Coronary artery (tissue), 2 donors: Measurements from ENCODE around the gene ALB.

Experiments used
- DNase-seq: peaks from one replicate; pipeline ENCODE4 v3.0.0-alpha.2; 2017; ENCODE audit warnings: low spot score
- H3K27ac ChIP-seq, 2 donors: fragments of 200-600 bp; sonication (generic); one replicate each; pipeline ENCODE4 v1.5.1; 2016 to 2019
- H3K4me3 ChIP-seq: fragments of 200-600 bp; sonication (generic); 2 replicates; pipeline ENCODE4 v1.5.1; 2016; ENCODE audit warnings: mild to moderate bottlenecking, moderate library complexity
- CTCF ChIP-seq: fragments of 200-600 bp; sonication (generic); IDR thresholded peaks from one replicate; pipeline ENCODE4 v1.5.1; 2019; ENCODE audit warnings: antibody characterized with exemption

The ALB gene

DNA sequence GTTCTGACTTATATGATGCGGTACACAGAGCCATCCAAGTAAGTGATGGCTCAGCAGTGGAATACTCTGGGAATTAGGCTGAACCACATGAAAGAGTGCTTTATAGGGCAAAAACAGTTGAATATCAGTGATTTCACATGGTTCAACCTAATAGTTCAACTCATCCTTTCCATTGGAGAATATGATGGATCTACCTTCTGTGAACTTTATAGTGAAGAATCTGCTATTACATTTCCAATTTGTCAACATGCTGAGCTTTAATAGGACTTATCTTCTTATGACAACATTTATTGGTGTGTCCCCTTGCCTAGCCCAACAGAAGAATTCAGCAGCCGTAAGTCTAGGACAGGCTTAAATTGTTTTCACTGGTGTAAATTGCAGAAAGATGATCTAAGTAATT lies 16.5 kb downstream of the ALB start:
- no peak for TF ChIP-seq CTCF
- Histone ChIP-seq H3K27ac (no peak overlapping the region), H3K4me3 (no peak overlapping the region)
- no peak for DNase-seq

- Histone ChIP-seq H3K4me3 (no peak overlapping the region), H3K27ac (no peak overlapping the region)
- no peak for DNase-seq
- no peak for TF ChIP-seq CTCF
These were observed 17.8 kb downstream of the ALB start for GRCh38 chr4:73421708-73422457.

DNA sequence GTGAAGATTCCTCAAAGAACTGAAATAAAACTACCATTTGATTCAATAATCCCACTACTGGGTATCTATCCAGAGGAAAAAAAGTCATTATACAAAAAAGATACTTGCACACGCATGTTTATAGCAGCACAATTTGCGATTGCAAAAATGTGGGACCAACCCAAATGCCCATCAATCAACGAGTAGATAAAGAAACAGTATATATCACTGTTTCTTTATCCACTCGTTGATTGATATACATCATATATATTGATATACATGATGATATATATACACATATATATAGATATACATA lies 18.3 kb downstream of the ALB start:
- H3K4me3 ChIP-seq, result no peak overlapping the region
- TF ChIP-seq CTCF, result no peak
- H3K27ac ChIP-seq, result no peak overlapping the region
- DNase-seq, result no peak

DNA sequence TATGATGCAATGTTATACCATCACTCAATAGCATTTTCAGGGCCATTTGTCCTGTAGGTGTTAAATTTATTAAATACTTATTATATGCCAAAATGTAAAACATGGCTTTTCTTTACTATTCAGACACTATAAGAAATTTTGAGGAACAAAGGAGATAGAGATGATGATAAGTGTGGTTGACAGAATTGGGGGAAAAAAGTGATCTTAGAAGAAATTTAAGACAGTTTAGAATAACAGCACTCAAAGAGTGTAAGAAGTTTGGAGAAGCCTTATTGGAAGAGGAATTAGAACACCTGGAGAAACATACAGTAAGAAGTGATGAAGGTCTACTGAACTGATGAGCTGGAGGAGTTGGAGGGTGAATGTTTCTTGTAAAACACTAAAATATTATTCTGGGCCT lies 19.1 kb downstream of the ALB start:
- Histone ChIP-seq H3K4me3 (no peak overlapping the region), H3K27ac (no peak overlapping the region)
- no peak for TF ChIP-seq CTCF
- no peak for DNase-seq

DNA sequence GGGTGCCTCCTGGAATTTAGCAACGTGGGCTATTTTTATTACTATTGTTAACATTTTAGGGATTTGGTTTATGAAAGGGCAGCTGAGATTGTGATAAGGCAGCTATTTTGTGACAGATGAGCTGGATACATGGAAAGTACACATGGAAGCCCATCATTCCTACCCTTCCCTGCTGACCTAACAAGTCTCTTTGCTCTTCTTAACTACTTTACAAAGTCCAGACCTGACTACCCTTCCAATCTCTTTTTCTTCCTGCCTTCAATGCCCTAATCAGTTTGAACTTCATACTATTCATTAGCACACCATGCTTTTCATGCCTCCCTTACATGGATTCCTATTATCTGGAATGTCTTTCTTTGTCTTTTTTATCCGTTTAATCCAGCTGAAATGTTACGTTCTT lies 22.6 kb downstream of the ALB start:
- Histone ChIP-seq H3K4me3 (no peak overlapping the region), H3K27ac (no peak overlapping the region)
- no peak for DNase-seq
- no peak for TF ChIP-seq CTCF

GRCh38 chr4:73429118-73429517 lies 25.0 kb downstream of the ALB start:
- no peak for TF ChIP-seq CTCF
- no peak for DNase-seq
- H3K4me3 ChIP-seq, result no peak overlapping the region
- no peak overlapping the region for H3K27ac ChIP-seq

DNA sequence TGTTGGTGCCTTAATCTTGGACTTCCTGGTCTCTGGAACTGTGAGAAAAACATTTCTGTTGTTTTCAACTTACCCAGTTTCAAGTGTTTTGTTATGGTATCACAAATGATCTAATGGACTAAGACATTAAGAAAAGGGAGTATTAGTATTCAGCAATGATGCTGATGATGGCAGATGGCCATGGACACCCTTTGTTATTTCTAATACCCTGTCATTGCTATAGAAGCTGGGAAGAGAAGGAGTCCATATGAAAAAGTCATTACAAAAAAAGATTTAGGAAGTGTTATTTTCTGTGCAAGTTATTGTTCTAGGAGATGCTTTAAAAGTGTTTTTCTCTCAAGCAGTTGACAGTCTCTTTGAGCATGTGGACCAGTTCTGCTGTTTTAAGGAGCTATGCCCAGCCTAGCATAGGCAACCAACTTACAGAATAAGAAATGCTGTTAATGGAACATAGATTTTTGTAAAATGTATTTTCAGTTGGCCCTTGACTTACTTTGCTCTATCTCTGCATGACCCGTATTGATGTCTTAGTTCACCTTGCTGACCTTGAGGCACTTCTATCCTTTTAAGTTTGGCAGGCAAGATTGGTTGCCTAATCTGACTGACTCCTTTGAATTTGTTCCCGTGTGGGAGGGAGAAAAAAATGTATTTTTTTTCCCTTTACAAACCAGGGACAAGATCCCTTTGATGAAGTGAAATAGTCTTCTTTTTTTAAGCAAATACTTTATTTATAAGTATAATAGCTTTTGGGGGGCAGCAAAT lies 25.9 kb downstream of the ALB start:
- no peak for TF ChIP-seq CTCF
- DNase-seq, result no peak
- no peak overlapping the region for H3K4me3 ChIP-seq
- no peak overlapping the region for H3K27ac ChIP-seq
